Activated CD4-positive, alpha-beta T cell treated with anti-CD3 and anti-CD28 coated beads for 4 hours (primary cell): ENCODE data around the gene CASP1.
"Not testable (repeated sequence)": the region's sequence is repeated elsewhere in the genome, so short reads cannot be mapped to it uniquely, and the experiment has no call there.

Experiments used
- DNase-seq, 2 donors: peaks; one replicate each; pipeline ENCODE4 v3.0.0-alpha.2; 2020

The CASP1 gene

DNA sequence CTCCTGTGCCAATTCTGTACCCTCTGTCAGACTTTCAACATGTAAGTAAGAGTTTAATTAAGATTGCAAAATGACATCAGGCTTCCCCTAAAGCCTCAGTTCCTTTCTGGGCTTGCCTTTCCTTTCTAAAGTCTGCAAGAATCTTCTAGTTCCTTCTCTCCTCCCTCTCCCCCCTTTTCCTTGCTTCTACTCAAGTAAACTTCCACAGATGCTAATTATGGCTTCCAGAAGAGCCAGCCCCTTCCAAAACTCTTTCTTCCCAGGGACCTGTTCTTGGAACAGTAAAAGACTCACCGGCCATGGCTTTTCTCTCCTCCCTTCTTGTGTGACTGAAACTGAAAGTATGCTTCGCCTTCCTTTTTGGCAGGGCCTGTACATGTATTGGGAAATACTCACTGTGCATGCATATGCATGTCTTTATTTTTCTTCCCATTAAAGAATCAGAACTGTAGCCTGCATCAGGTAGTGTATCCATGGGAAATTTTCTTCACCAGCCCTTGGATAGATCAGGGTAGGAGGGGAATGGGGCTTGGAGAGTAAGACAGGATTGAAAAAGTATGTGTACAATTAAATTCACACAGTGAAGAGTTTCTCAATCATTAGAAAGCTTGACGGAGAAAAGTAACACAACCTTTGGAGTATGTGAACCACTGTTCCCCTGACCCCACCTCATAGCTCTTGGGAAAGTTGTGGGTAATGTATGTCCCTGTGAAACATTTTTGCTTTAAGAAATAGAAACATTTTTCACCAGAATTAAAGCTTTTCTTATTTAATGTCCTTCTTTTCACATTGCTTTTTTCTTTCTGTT lies at the start of gene CASP1:
TSS of gene CASP1 (minus strand) at position 332 of the 808 bp plus-strand sequence. CDS start at position 301, 31 bp downstream.
- DNase-seq, result peak; percentile 24 to 32

DNA sequence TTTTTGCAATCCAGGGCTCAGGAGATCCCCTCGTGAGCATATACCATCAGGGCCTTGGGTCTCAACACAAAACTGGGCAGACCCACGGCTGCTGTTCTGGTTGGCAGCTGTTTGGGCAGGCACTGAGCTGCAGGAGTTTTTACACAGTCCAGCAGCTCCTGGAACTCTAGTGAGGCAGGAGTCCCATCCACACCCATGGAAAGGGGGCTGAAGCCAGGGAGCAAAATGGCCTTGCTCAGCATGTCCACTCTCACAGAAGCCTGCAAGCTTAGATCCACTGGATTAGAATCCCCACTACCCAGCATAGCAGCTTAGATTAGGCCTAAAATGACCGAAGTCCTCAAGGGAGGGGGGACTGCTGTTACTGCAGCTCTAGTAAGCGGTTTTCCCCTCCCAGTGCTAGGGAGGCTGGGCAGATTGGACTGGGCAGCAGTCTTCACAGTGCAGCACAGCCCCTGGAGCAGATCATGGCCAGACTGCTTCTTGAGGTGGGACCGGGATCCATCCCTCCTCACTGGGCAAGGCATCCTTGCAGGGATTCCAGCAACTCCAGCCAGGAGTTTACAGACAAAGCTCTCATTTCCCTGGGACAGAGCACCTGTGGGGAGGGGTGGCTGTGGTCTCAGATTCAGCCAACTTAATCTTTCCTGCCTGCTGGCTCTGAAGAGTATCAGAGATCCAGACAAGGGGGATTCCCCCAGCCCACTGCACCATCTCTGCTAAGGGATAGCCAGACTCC lies 46.6 kb upstream of the CASP1 start:
- DNase-seq, result no peak

DNA sequence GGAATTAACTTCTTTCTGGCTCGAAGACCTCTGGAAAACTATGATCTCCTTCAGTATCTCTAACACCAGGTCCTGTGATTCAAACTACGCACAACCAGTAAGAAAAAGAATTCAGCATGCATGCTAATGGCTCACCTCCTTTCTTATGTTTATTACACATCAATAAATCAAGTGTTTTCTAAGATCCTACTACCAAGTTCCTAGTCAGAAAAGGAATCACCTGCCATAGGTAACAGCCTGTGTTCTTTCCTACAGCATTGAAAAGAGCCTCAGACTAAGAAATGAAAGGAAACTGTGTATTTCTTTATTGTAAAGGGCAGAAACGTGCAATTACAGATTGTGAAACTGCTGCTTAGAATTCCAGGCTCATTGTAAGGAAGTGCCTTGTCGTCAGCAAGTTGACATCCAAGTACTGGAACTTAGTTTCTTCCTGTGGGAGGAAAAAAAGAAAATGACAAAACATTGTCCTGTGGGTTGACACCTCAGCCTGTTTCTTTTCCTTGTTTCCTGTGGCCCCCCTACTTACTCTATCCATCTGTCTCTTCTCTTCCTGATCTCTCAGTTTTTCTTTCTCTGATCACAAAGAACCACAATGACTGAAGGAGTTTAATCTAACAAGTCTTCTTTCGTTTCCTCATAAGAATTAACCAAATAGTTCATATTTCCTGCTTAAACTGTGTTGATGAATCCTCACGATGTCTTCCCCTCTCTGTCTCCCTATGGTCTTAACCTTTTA lies 45.4 kb upstream of the CASP1 start:
- not testable (repeated sequence) for DNase-seq

DNA sequence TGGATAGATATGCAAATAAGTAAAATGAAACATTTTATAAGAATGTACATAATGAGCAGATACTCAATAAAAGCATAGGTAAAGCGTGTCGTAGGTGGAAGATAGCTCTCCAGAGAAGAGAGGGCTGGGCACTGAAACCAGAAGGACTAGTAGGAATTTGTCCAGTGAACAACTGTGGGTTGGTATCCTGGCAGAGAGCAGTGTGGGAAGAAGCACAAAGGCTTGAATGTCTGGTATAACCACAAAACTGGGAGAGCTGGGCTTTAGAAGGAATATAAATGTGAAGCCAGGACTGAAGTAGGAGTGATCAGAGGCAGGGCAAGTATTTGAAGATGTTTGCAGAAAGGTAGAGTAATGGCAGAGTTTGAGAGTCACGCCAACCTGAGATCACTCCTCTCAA lies 43.3 kb upstream of the CASP1 start:
- no peak for DNase-seq

DNA sequence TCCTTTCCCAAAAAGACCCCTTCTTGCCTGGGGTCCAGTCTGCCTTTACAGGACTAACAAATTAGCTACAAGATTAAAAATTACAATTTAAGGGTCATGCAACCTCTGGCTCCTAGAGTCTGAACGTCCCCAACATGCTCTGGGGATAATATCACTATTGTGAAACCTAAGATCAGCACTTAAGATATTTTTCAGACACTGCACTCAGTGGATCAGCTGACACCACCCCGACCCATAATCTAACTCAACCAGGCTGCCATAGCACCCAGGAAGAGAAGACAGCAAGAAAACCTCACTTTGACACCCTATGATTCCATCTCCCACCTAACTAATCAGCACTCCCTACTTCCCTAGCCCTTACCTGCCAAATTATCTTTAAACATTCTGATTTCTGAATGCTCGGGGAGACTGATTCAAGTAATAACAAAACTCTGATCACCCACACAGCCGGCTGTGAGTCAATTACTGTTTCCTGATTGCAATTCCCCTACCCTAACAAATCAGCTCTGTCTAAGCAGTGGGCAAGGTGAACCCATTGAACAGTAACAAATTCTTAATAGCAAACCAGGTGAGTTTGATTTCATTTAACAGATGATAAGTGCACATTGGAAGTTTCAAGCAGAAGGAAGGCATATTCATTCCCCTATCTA lies 42.3 kb upstream of the CASP1 start:
- DNase-seq, result not testable (repeated sequence)

DNA sequence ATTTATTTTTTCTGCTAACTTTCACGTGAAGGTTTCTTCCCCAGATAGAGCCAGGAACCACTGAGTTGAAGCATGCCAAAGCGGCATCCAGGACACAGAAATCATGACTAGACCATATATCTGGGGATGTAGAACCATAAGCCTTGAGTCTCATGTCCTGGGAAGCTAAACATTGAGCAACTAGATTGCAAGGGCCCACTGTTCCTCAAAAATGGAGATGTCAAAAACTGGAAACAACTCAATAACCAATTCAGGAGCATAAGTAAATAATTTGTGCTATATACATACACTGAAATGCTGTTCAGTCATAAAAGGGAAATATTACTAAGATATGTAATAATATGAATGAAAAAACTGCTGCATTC lies 39.2 kb upstream of the CASP1 start:
- DNase-seq, result no peak

DNA sequence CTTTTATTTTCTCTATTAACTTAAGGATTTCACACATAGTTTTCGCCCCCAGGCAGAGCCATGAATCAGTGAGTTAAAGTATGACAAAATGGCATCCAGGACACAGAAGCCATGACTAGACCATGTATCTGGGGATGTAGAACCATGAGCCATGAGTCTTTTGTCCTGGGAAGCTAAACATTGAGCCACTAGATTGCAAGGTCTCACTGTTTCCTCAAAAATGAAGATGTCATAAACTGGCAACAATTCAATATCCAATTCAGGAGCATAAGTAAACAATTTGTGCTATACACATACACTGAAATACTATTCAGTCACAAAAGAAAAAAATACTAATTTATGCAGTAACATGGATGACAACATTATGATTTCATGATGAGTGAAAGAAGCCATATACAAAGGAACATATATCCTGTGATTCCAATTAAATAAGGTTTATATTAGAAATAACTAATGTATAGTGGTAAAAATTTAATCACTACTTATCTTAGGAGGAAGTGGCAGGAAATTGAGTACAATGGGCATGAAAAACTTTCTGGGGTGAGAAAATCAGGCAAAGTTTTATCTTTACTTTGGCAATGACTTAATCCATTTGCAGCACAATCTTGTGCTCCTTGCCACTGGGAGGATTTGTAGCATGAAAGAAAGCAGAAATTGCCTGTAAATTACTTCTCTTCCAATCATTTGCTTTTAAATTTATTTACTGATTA lies 38.7 kb upstream of the CASP1 start:
- DNase-seq, result no peak

DNA sequence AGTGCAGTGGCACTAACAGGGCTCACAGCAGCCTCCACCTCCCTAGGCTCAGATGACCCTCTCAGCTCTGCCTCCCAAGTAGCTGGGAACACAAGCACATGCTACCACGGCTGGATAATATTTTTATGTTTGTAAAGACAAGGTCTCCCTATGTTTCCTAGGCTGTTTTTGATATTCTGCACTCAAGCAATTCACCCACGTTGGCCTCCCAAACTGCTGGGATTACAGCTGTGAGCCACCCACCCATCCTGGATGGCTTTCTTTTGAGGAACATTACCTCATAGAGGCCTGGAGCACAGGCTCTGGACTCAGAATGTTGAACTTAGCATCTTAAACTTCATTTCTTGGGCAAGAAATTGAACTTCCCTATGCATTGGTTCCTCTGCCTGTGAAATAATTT lies 37.1 kb upstream of the CASP1 start:
- not testable (repeated sequence) for DNase-seq

DNA sequence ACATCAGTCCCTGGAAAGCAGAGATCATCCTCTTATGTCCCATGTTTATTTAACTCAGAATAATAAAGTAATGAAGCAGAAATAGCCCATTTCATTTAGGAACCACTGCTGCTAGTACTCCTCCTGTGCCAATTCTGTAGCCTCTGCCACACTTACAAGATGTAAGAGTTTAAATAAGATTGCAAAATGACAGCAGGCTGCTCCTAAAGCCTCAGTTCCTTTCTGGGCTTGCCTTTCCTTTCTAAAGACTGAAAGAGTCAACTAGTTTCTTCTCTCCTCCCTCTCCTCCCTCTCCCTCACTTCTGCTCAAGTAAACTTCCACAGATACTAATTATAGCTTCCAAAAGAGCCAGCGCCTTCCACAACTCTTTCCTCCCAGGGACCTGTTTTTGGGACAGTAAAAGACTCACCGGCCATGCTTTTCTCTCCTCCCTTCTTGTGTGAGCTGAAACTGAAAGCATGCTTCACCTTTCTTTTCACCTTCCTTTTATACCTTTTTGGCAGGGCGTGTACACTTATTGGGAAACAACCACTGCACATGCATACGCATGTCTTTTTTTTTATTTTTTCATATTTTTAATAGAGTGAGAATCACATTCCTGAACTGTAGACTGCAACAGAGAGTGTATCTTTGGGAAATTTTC lies 36.3 kb upstream of the CASP1 start:
- DNase-seq, result peak in 1 of 2 donors; percentile 10

DNA sequence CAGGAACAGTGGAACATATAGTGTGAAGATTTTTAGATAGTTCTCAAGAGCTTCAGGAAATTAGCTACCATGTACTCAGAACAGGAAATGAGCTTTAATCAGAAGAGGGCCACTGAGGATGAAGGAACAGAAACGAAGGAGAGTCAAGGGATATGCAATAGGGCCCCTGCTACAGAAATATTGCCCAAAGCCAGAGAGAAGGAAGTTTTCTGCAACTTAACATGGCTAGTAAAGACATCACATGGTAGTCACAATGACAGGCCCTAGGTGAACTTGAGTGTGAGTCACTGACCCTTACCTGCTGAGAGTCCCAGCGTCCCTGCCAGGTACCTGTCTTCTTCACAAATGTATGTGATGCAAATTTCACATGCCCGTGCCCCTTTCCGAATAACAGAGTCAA lies 35.4 kb upstream of the CASP1 start:
- peak; percentile 8 to 10 for DNase-seq

DNA sequence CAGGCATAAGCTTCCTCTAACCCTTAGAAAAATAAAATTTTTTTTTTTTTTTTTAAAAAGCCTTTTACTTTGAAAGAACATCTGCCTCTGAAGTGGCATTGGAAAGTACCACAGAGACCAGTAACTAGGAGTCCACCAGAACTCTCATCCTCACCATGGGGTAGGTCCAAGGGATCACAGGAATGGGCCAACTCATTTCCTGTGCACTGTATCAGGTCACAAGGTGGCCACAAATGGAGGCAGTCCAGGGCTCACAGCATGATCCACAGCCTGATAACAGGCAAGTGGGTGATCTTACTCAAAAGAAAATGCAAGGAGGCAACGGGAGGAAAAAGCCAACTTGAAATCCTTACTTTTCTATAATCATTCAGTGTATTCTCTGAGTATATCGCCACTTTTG lies 34.8 kb upstream of the CASP1 start:
- DNase-seq, result not testable (repeated sequence)

DNA sequence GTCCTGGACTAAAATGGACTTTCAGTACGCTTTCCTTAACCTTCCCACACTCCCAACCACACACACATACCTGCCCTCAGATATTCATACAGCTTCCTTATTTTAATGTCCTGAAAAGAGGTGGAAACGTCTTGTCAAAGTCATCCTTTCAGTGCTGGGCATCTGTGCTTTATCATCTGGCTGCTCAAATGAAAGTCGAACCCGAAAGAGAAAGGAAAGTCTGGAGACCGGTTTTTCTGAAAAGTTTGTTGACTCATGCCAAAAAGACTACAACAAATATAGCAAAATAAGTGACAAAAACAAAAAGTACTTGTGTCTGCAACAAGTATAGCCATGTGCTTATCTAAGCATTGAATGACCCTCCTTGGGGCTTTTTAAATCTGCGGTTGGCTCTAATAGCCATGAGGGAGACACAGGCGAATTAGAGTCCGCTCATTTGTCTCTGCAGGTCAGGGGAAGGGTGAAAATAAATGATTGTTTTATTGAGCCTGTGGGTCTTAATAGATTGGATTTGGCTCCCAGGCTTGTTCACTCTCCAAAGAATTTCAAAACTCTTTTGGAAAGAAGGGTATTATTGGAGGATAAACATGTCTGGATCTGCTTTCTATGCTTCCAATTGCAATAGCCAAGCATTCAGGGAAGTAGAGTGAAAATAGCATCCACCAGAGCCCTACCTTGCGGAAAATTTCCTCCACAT lies 28.4 kb upstream of the CASP1 start:
- not testable (repeated sequence) for DNase-seq

DNA sequence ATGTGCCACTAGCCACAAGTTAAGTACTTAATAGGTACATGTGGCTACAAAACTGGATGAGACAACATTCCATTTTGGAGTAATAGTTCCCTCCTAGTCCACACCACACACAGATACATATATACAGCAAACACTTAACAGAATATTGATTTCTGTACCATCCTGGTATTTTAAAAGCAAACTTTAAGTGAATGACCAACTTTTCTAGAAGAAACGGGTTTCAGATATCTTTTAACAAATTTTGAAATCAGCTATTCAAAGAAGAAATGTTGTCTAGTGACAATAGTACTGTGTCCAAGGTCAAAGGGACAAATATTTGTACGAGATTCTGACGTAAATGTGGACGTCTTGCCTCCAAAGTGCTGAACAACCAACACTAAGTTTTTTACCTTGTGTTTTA lies 22.5 kb upstream of the CASP1 start:
- DNase-seq, result no peak

DNA sequence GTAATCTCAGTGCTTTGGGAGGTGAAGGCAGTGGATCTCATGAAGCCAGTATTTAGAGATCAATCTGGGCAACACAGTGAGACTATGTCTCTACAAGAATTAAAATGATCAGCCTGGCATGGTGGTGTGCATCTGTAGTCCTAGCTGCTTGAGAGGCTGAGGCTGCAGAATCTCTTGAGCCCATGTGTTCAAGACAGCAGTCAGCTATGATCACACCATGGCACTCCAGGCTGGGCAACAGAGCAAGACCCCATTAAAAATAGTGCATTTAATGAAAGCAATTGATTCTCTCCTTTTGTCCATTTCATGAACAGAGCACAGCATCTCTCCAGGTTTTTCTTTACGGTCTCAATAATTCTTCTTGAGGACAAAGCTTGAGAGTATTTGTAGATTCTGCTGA lies 21.5 kb upstream of the CASP1 start:
- DNase-seq, result no peak

DNA sequence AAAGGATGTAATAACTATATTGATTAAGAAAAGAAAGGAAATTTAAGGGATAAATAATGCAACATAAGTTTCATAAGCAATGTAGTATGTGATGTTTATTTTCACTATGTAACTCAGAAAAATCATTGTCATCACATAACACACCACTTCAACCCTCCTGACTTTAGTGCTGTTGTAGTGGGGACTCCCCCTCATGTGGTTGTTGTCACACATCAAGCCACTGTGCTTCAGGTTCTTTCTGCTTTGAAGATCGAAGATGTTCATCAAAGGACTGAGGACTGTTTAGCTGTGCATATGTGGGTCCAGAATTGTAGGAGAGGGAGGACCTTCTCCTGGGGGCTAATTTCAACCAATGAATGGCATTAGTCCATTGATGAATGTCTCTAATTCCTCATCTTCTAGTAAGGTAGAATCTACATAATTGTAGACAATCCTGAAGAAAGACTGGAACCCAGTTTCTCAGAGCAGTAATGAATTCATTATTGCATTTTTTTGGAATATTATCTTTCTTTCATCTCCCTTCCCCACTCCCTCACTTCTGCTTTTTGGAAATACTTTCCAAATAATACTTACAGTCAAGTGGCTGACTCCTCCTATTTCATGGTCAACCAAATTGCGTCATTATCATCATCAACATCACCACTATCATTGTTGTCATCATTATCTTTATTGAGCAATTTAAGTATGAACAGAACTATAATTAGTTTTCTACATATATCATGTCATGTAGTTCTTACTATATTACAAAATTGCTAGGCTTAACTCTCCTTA lies 20.0 kb upstream of the CASP1 start:
- DNase-seq, result no peak

DNA sequence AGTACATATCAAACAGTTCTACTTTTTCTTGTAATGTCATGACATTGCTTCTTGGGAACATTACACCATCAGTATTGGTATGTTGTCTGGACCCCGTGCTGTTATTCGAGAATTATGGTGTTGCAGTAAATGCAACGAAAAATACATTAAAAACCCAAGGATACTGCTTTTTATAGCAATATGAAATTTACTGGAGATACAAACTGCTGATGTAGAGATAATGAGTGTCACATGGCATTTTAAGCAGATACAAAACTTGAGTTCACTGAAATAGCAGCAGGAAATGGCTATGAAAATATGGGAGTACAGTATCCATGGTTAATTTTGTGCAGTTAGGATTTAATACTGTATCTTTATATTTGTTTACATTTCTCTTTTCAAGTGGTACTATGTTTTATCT lies 17.5 kb upstream of the CASP1 start:
- no peak for DNase-seq

DNA sequence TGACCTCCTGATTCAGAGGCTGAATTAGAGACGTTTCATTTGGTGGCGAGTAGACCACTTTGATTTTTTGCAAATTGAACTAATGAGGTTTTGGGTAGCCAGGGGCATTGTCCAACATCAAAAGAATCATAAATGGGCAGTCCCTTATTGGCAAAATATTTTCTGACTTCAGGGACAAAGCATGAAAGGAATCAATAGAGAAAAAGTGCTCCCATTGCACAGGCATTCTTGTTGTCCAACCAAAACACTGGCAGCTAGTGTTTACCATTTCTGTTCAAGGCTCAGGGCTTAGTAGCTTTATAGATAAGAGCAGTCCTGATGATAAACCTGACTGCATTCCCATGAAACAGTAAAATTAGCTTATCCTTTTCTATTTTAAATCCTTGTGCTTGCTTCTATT lies 16.6 kb upstream of the CASP1 start:
- DNase-seq, result no peak

DNA sequence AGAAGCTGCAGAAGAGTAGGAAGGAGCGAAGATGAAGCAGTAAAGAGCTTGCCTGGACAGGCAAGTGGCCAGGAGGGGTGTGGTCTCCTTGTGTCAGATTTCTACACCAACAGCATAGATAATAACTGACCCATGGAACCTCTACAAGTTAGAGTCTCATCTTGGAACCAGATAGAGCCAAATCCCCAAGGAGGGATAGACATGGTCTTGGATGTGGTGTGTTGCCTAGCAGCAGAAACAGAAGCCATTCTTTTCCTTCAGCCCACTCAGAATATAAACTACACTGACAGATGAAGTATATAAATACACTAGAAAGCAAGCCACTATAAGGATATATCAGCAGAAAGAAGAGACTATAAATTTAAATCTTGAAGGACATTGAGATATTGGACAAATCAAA lies 14.5 kb upstream of the CASP1 start:
- DNase-seq, result no peak

DNA sequence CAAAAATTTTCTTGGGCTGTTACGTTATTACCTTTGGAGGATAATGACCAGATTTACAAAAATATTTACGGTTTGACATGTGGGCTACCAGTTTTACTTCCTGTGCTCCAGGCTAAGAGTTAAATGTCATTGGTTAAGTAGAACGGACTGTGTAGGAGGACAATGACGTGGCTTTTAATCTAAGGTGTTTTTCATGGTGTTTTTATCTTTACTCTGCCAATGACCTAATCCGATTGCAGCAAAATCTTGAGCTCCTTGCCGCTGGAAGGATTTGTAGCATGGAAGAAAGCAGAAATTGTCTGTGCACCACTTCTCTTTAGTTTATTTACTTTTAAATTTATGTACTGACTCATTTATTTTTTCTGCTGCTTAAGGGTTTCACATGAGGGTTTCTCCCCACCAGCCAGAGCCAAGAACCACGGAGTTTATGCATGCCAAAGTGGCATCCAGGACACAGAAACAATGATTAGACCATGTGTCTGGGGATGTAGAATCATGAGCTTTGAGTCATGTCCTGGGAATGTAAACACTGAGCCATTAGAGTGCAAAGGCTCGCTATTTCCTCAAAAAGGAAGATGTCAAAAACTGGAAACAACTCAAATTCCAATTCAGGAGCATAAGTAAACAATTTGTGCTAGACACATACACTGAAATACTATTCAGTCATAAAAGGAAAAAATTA lies 12.1 kb upstream of the CASP1 start:
- DNase-seq, result no peak
